HG02943 (cell line): ENCODE data around the gene ZNF566.
"Not testable (repeated sequence)": the region's sequence is repeated elsewhere in the genome, so short reads cannot be mapped to it uniquely, and the experiment has no call there.

ENCODE experiments used
- ATAC-seq: cut with Tn5 transposase; IDR thresholded peaks from one replicate; pipeline ENCODE4 v1.9.1; 2021; ENCODE audit warnings: mild to moderate bottlenecking, low read depth, moderate library complexity; ENCODE audit not compliant: unreplicated experiment

ZNF566 gene

GRCh38 chr19:36489118-36489919 lies at the start of gene ZNF566:
Gene ZNF566 (minus strand): TSS chr19:36489561. CDS start chr19:36476557, 13,004 bp downstream.
- peak; percentile 80 for ATAC-seq

GRCh38 chr19:36528921-36529518 lies 39.7 kb upstream of the ZNF566 start:
- ATAC-seq, result peak; percentile 5

GRCh38 chr19:36528194-36528920 lies 39.0 kb upstream of the ZNF566 start, which contains the start of gene ZNF260:
Gene ZNF260 (minus strand): TSS chr19:36528271. CDS start chr19:36515238, 13,033 bp downstream.
- ATAC-seq, result peak; percentile 86

- no peak for ATAC-seq
Measured at GRCh38 chr19:36527873-36528193, 38.5 kb upstream of the ZNF566 start.

- no peak for ATAC-seq
Measured at GRCh38 chr19:36527341-36527740, 38.0 kb upstream of the ZNF566 start.

GRCh38 chr19:36526581-36526980 lies 37.2 kb upstream of the ZNF566 start:
- no peak for ATAC-seq

- no peak for ATAC-seq
Measured at GRCh38 chr19:36524617-36525016, 35.3 kb upstream of the ZNF566 start.

- ATAC-seq, result no peak
Measured at GRCh38 chr19:36514012-36514612, 24.8 kb upstream of the ZNF566 start.

GRCh38 chr19:36508325-36508724 lies 19.0 kb upstream of the ZNF566 start:
- ATAC-seq, result no peak

- ATAC-seq, result no peak
Measured at GRCh38 chr19:36501973-36502372, 12.6 kb upstream of the ZNF566 start.

GRCh38 chr19:36497001-36497400 lies 7.6 kb upstream of the ZNF566 start:
- ATAC-seq, result no peak

- not testable (repeated sequence) for ATAC-seq
Measured at GRCh38 chr19:36492689-36493453, 3.5 kb upstream of the ZNF566 start.

GRCh38 chr19:36490846-36491245 lies 1.5 kb upstream of the ZNF566 start:
- not testable (repeated sequence) for ATAC-seq

- ATAC-seq, result peak; percentile 58
Measured at GRCh38 chr19:36489920-36490415, 607 bp upstream of the ZNF566 start.

GRCh38 chr19:36488846-36489117 lies 579 bp downstream of the ZNF566 start:
- peak; percentile 6 for ATAC-seq

GRCh38 chr19:36488118-36488845 lies 1.1 kb downstream of the ZNF566 start:
- no peak for ATAC-seq

- no peak for ATAC-seq
Measured at GRCh38 chr19:36483653-36484052, 5.7 kb downstream of the ZNF566 start.

- no peak for ATAC-seq
Measured at GRCh38 chr19:36482876-36483275, 6.5 kb downstream of the ZNF566 start.

GRCh38 chr19:36460046-36460445 lies 29.3 kb downstream of the ZNF566 start:
- ATAC-seq, result no peak

- no peak for ATAC-seq
Measured at GRCh38 chr19:36456831-36457230, 32.5 kb downstream of the ZNF566 start.
